H1 (cell line): Measurements from ENCODE around the gene UFD1. TPM values are rescaled to one million over a fixed set of nuclear protein-coding genes. Genes with fewer than 3 reads are reported as not detected.

Source experiments
- CTCF ChIA-PET: fragments of 300-600 bp; sonication (Branson Sonifier 250); formaldehyde crosslinking; loops from one replicate; lab custom pipeline; 2021; ENCODE audit not compliant: partially characterized antibody; lab: Charles Lee
- POLR2A ChIA-PET: fragments of 300-600 bp; sonication (Branson Sonifier 250); formaldehyde crosslinking; loops from one replicate; lab custom pipeline; 2021; ENCODE audit warnings: inconsistent platforms; ENCODE audit not compliant: partially characterized antibody; lab: Charles Lee
- DNase-seq, 2 experiments: peaks; one replicate each; pipeline versions ENCODE4 v3.0.0 to v3.0.0-alpha.2; 2010 to 2022; ENCODE audit warnings: low spot score in 2 of 2, low read depth in 1 of 2, mixed read lengths in 1 of 2
- FAIRE-seq: peaks from 2 replicates; lab custom pipeline; 2011; peaks lifted over from hg19 to GRCh38; lab: Jason Lieb, UNC
- H2AFZ ChIP-seq: 2 replicates; pipeline ENCODE4 v1.8.1; 2012; ENCODE audit warnings: low read length, inconsistent platforms
- H2AK5ac ChIP-seq: 2 replicates; pipeline ENCODE4 v1.6.1; 2013; ENCODE audit warnings: low read depth, low read length
- H2BK120ac ChIP-seq: replicated peaks from 2 replicates; pipeline ENCODE3; 2013; ENCODE audit warnings: low read depth, low read length, inconsistent platforms
- H2BK12ac ChIP-seq: 2 replicates; pipeline ENCODE4 v1.6.1; 2013; ENCODE audit warnings: low read depth, low read length
- H2BK15ac ChIP-seq: 2 replicates; pipeline ENCODE4 v1.6.1; 2013; ENCODE audit warnings: low read length
- H2BK20ac ChIP-seq: 2 replicates; pipeline ENCODE4 v1.6.1; 2013; ENCODE audit warnings: low read length
- H2BK5ac ChIP-seq: 2 replicates; pipeline ENCODE4 v1.6.1; 2013; ENCODE audit warnings: low read depth, low read length
- H3K14ac ChIP-seq: 2 replicates; pipeline ENCODE4 v1.6.1; 2013; ENCODE audit warnings: inconsistent platforms; ENCODE audit not compliant: insufficient read length
- H3K18ac ChIP-seq: 2 replicates; pipeline ENCODE4 v1.6.1; 2013; ENCODE audit warnings: low read length; ENCODE audit errors: extremely low read depth
- H3K23ac ChIP-seq: 2 replicates; pipeline ENCODE4 v1.6.1; 2013; ENCODE audit warnings: inconsistent platforms; ENCODE audit not compliant: insufficient read length
- H3K23me2 ChIP-seq: 2 replicates; pipeline ENCODE4 v1.6.1; 2013; ENCODE audit warnings: low read depth, low read length
- H3K27ac ChIP-seq: 2 replicates; pipeline ENCODE4 v1.6.1; 2011; ENCODE audit warnings: low read depth, low read length, inconsistent platforms
- H3K27me3 ChIP-seq, 4 experiments: replicated peaks in 1 of 4; 1 replicate in 1 of 4; 2 replicates in 3 of 4; pipeline versions ENCODE4 v1.6.1 to v1.8.1; 2011 to 2013; ENCODE audit warnings: low read length in 3 of 4, mild to moderate bottlenecking in 3 of 4, inconsistent platforms in 2 of 4, mixed read lengths in 2 of 4, moderate library complexity in 1 of 4; ENCODE audit not compliant: control insufficient read depth in 3 of 4, insufficient read depth in 3 of 4; ENCODE audit errors: extremely low read depth in 1 of 4
- H3K36me3 ChIP-seq, 4 experiments: 2 replicates each; pipeline versions ENCODE4 v1.6.1 to v1.8.1; 2011 to 2013; ENCODE audit warnings: mild to moderate bottlenecking in 4 of 4, low read length in 3 of 4, moderate library complexity in 2 of 4, control low read depth in 1 of 4, inconsistent platforms in 1 of 4; ENCODE audit not compliant: insufficient read depth in 4 of 4, control insufficient read depth in 2 of 4
- H3K4ac ChIP-seq: replicated peaks from 2 replicates; pipeline ENCODE3; 2013; ENCODE audit warnings: low read length, low read depth, mixed read lengths, inconsistent platforms; ENCODE audit not compliant: insufficient read length
- H3K4me1 ChIP-seq, 4 experiments: replicated peaks in 1 of 4; 1 replicate in 1 of 4; 2 replicates in 3 of 4; pipeline versions ENCODE4 v1.6.1 to v1.8.1; 2011 to 2013; ENCODE audit warnings: low read length in 3 of 4, inconsistent platforms in 2 of 4, mixed read lengths in 1 of 4; ENCODE audit not compliant: insufficient read depth in 4 of 4, control insufficient read depth in 3 of 4
- H3K4me2 ChIP-seq, 2 experiments: 2 replicates each; pipeline versions ENCODE4 v1.6.1 to v1.8.1; 2011 to 2013; ENCODE audit warnings: low read depth in 2 of 2, low read length in 2 of 2, control low read depth in 1 of 2, inconsistent platforms in 1 of 2, mild to moderate bottlenecking in 1 of 2; ENCODE audit not compliant: insufficient read depth in 1 of 2
- H3K4me3 ChIP-seq, 4 experiments: fragments of 200-600, 300-600 bp in 1 of 4; sonication (generic), shearing (Covaris generic), sonication (Bioruptor Twin) in 1 of 4; 2 replicates each; pipeline versions ENCODE4 v1.5.1 to v1.8.1; 2011 to 2016; ENCODE audit warnings: low read length in 4 of 4, low read depth in 3 of 4, control low read depth in 2 of 4, inconsistent platforms in 2 of 4, mild to moderate bottlenecking in 2 of 4, mixed read lengths in 1 of 4, moderate library complexity in 1 of 4; ENCODE audit not compliant: insufficient read depth in 2 of 4; ENCODE audit errors: extremely low read depth in 1 of 4
- H3K56ac ChIP-seq: replicated peaks from 2 replicates; pipeline ENCODE3; 2013; ENCODE audit warnings: low read depth, mild to moderate bottlenecking, mixed read lengths, low read length, inconsistent platforms; ENCODE audit not compliant: insufficient read length
- H3K79me1 ChIP-seq: 2 replicates; pipeline ENCODE4 v1.6.1; 2013; ENCODE audit warnings: low read depth, low read length, control low read depth
- H3K79me2 ChIP-seq, 2 experiments: 2 replicates each; pipeline versions ENCODE4 v1.6.1 to v1.8.1; 2012 to 2013; ENCODE audit warnings: low read length in 2 of 2, mild to moderate bottlenecking in 2 of 2, inconsistent platforms in 1 of 2; ENCODE audit not compliant: insufficient read depth in 2 of 2, control insufficient read depth in 1 of 2
- H3K9ac ChIP-seq, 4 experiments: replicated peaks in 1 of 4; 1 replicate in 1 of 4; 2 replicates in 3 of 4; pipeline versions ENCODE4 v1.6.1 to v1.8.1; 2011 to 2013; ENCODE audit warnings: low read depth in 3 of 4, low read length in 3 of 4, control low read depth in 2 of 4, mild to moderate bottlenecking in 2 of 4, moderate library complexity in 2 of 4, inconsistent platforms in 1 of 4; ENCODE audit errors: extremely low read depth in 1 of 4
- H3K9me3 ChIP-seq, 2 experiments: 2 replicates each; pipeline versions ENCODE4 v1.6.1 to v1.8.1; 2012 to 2013; ENCODE audit warnings: mild to moderate bottlenecking in 2 of 2, moderate library complexity in 2 of 2, control low read depth in 1 of 2, inconsistent platforms in 1 of 2, low read depth in 1 of 2, low read length in 1 of 2, mixed read lengths in 1 of 2; ENCODE audit not compliant: insufficient read depth in 2 of 2
- H4K20me1 ChIP-seq, 2 experiments: replicated peaks in 1 of 2; 2 replicates each; pipeline versions ENCODE3 to v1.8.1; 2011 to 2013; ENCODE audit warnings: inconsistent platforms in 2 of 2, low read length in 2 of 2, mild to moderate bottlenecking in 1 of 2; ENCODE audit not compliant: insufficient read depth in 2 of 2, control insufficient read depth in 1 of 2
- H4K5ac ChIP-seq: 2 replicates; pipeline ENCODE4 v1.6.1; 2013; ENCODE audit warnings: low read length, low read depth, mixed read lengths, inconsistent platforms; ENCODE audit not compliant: insufficient read length
- H4K8ac ChIP-seq: 2 replicates; pipeline ENCODE4 v1.8.0; 2013; ENCODE audit warnings: mild to moderate bottlenecking, moderate library complexity, low read length, inconsistent platforms; ENCODE audit not compliant: insufficient read depth; ENCODE audit errors: extremely low read depth
- H4K91ac ChIP-seq: replicated peaks from 2 replicates; pipeline ENCODE3; 2013; ENCODE audit warnings: low read length, mixed read lengths, inconsistent platforms; ENCODE audit not compliant: insufficient read length
- CTCF ChIP-seq, 3 experiments: IDR thresholded peaks; 1 replicate in 2 of 3; 2 replicates in 1 of 3; pipeline versions ENCODE4 v1.5.1 to v1.6.1; 2011; ENCODE audit warnings: low read length in 3 of 3, mild to moderate bottlenecking in 3 of 3, inconsistent platforms in 2 of 3, low read depth in 1 of 3, moderate library complexity in 1 of 3; ENCODE audit not compliant: insufficient read depth in 1 of 3; ENCODE audit errors: control extremely low read depth in 1 of 3
- HDAC2 ChIP-seq, 2 experiments: fragments of 300-600 bp in 1 of 2; sonication (generic) in 1 of 2; IDR thresholded peaks; 2 replicates each; pipeline ENCODE4 v1.6.1; 2011 to 2012; ENCODE audit warnings: low read depth in 2 of 2, low read length in 2 of 2, mild to moderate bottlenecking in 2 of 2, moderate library complexity in 2 of 2, borderline replicate concordance in 1 of 2, inconsistent platforms in 1 of 2
- POU5F1 ChIP-seq: IDR thresholded peaks from 2 replicates; pipeline ENCODE4 v1.6.1; 2011; ENCODE audit warnings: low read depth, mild to moderate bottlenecking, low read length, moderate library complexity
- RBBP5 ChIP-seq: IDR thresholded peaks from 2 replicates; pipeline ENCODE4 v1.7.1; 2012; ENCODE audit warnings: low read depth, mild to moderate bottlenecking, inconsistent platforms, low read length, moderate library complexity, borderline replicate concordance
- SIRT6 ChIP-seq: IDR thresholded peaks from one replicate; pipeline ENCODE4 v1.7.1; 2012; ENCODE audit warnings: low read length, inconsistent platforms
- SIX5 ChIP-seq: IDR thresholded peaks from 2 replicates; pipeline ENCODE4 v1.6.1; 2011; ENCODE audit warnings: mild to moderate bottlenecking, low read depth, low read length
- SP4 ChIP-seq: IDR thresholded peaks from 2 replicates; pipeline ENCODE4 v1.6.1; 2012; ENCODE audit warnings: low read length, inconsistent platforms
- TAF7 ChIP-seq: optimal IDR thresholded peaks from 2 replicates; pipeline ENCODE3; 2011; ENCODE audit warnings: low read depth, mild to moderate bottlenecking, inconsistent platforms, low read length, moderate library complexity, borderline replicate concordance
- TCF12 ChIP-seq: IDR thresholded peaks from 2 replicates; pipeline ENCODE4 v1.6.1; 2011; ENCODE audit warnings: low read depth, mild to moderate bottlenecking, low read length
- WGBS, 2 experiments: shearing (Covaris generic) in 1 of 2; methylation state at CpG; one replicate each; pipeline versions ENCODE4 v1.1.6 to v1.1.7; 2013 to 2015; ENCODE audit warnings: low lambda C conversion rate in 2 of 2, mixed read lengths in 2 of 2, inconsistent platforms in 1 of 2, low coverage in 1 of 2, missing lambda C conversion rate in 1 of 2; ENCODE audit not compliant: insufficient replicate concordance in 2 of 2, insufficient coverage in 1 of 2, insufficient read length in 1 of 2; ENCODE audit errors: extremely low coverage in 1 of 2, missing lambda C conversion rate in 1 of 2; 5-methylcytosine and 5-hydroxymethylcytosine counted together
- polyA plus RNA-seq, 7 experiments: library from polyadenylated mRNA; depleted of rRNA in 3 of 7; stranded (reverse) in 5 of 7; unstranded in 2 of 7; fragments of >200 nt in 5 of 7; fragments of 200-250 nt in 2 of 7; gene quantifications; 1 replicate in 5 of 7; 2 replicates in 1 of 7; 4 replicates in 1 of 7; pipeline versions ENCODE4 v1.2.1 to v1.2.3, GENCODE V29; 2011 to 2013; ENCODE audit warnings: missing spikeins in 2 of 7, mixed read lengths in 2 of 7
- total RNA-seq: library from RNA; stranded (reverse); fragmentation: NEBNext Ultra II Directional; extraction: Animal tissue kit (Norgen Biotek cat#: 25700); gene quantifications from 2 replicates; pipeline ENCODE4 v1.2.1, GENCODE V29; 2021

Gene UFD1
- total and polyA plus RNA-seq, 2 of the 8 experiments (the other 6 are each of a cell fraction or from before 2014, with no cell fraction given) = 74.6 to 116 TPM

GRCh38 chr22:19463491-19464469 lies 15.2 kb downstream of the UFD1 start:
- no peak overlapping the region for H2BK15ac ChIP-seq
- no peak overlapping the region for H3K4ac ChIP-seq
- peaks cover under 1% of the 10 kb centered on the region; the same call in 1 of the 2 replicates for H3K79me1 ChIP-seq
- H3K9me3 ChIP-seq = no peaks in the 10 kb centered on the region
- H3K79me2 ChIP-seq = no peaks in the 10 kb centered on the region
- no peak overlapping the region for H3K56ac ChIP-seq
- POLR2A ChIA-PET = interaction anchor here (0.7 to 3.4 kb wide), 3 partner anchors 13 to 320 kb away, joined by 3 to 9 read pairs (median 6); partner anchors contain the start of gene CDC45
- no peak overlapping the region for H3K23ac ChIP-seq
- no peak overlapping the region for H3K4me3 ChIP-seq
- no peak overlapping the region for H2BK20ac ChIP-seq
- H4K20me1 ChIP-seq = peaks cover 0 to 3% of the 10 kb centered on the region in 2 experiments
- no peak overlapping the region for H4K5ac ChIP-seq
- H4K8ac ChIP-seq = no peak overlapping the region
- no peaks in the 10 kb centered on the region for H3K4me1 ChIP-seq
- no peak overlapping the region for H2BK5ac ChIP-seq
- CTCF ChIA-PET = interaction anchor here (0.8 to 4.6 kb wide), 2 partner anchors 10 to 166 kb away, joined by 3 to 34 read pairs; no protein-coding TSS in a partner anchor
- no peak overlapping the region for H2BK120ac ChIP-seq
- FAIRE-seq (no peak), DNase-seq (no peak)
- no peak overlapping the region for H2BK12ac ChIP-seq
- H4K91ac ChIP-seq = no peak overlapping the region
- H2AK5ac ChIP-seq = no peak overlapping the region
- no peak overlapping the region for H3K4me2 ChIP-seq
- no peaks in the 10 kb centered on the region for H3K27me3 ChIP-seq
- H3K18ac ChIP-seq = no peak overlapping the region
- no peak overlapping the region for H3K14ac ChIP-seq
- peaks cover 12 to 55% (median 33%) of the 10 kb centered on the region in 4 experiments for H3K36me3 ChIP-seq
- no peak overlapping the region for H3K27ac ChIP-seq
- 82% methylated on average over 7 of the region's 7 CpGs; no CpG with 5 or more reads in 1 of the 2 experiments for whole genome bisulfite sequencing, 2 experiments
- H3K23me2 ChIP-seq = no peaks in the 10 kb centered on the region
- no peak overlapping the region for H3K9ac ChIP-seq
- H2AFZ ChIP-seq = no peak overlapping the region
- TF ChIP-seq SIRT6 (no peak), SP4 (no peak), HDAC2 (IDR thresholded peaks at IDR 0.05; ENCODE audit: borderline replicate concordance in 1 of 2, low read depth in 2 of 2, low read length in 2 of 2) (no peak), SIX5 (no peak), TCF12 (no peak), RBBP5 (no peak), CTCF (IDR thresholded peaks at IDR 0.05; ENCODE audit: control extremely low read depth in 1 of 3, insufficient read depth in 1 of 3, low read depth in 1 of 3, low read length in 3 of 3) (no peak), POU5F1 (no peak), TAF7 (no peak)
